Fibroblast of the aortic adventitia (primary cell): ENCODE results near the gene MAPK8IP3. TPM values are rescaled to one million over a fixed set of nuclear protein-coding genes. Genes with fewer than 3 reads are reported as not detected.

Experiments
- DNase-seq: peaks from one replicate; pipeline ENCODE4 v3.0.0-alpha.2; 2010; ENCODE audit warnings: low read depth
- H3K4me3 ChIP-seq: 2 replicates; pipeline ENCODE4 v1.5.1; 2011; ENCODE audit warnings: low read depth, mild to moderate bottlenecking, control low read depth, low read length, moderate library complexity
- CTCF ChIP-seq: IDR thresholded peaks from 2 replicates; pipeline ENCODE4 v1.5.1; 2011; ENCODE audit warnings: mild to moderate bottlenecking, low read length, control low read depth, inconsistent platforms; ENCODE audit not compliant: insufficient read depth
- small RNA-seq: library from RNA; depleted of rRNA; stranded (forward); fragments of <200 nt; gene quantifications from one replicate; pipeline ENCODE3, GENCODE V24; 2012
- total RNA-seq: library from RNA; depleted of rRNA; stranded (reverse); fragments of >200 nt; gene quantifications from 2 replicates; pipeline ENCODE4 v1.2.3, GENCODE V29; 2012; ENCODE audit warnings: low replicate concordance

The MAPK8IP3 gene
- total RNA-seq, 1 donor: 27.3 TPM

- no peak for TF ChIP-seq CTCF
- no peak overlapping the region for H3K4me3 ChIP-seq
- DNase-seq: no peak
These were observed 113.6 kb downstream of the MAPK8IP3 start for GRCh38 chr16:1819611-1820010.

Small RNA genes within 50 kb of the gene (small RNA-seq; reads per million reads assigned to genes)
- gene MIR3177: not detected

Other genes starting within 250 kb of the MAPK8IP3 start
- 64.8 and 432 TPM in 2 replicates for gene CLCN7, start 231.2 kb upstream of the MAPK8IP3 start, total RNA-seq
- not detected in 2 replicates for gene PTX4, start 217.3 kb upstream of the MAPK8IP3 start, total RNA-seq
- gene TELO2, start 212.8 kb upstream of the MAPK8IP3 start, total RNA-seq: 23.5 and 29.1 TPM in 2 replicates
- gene TMEM204, start 172.5 kb upstream of the MAPK8IP3 start, total RNA-seq: 5.0 and 22.1 TPM in 2 replicates
- gene IFT140, start 94.1 kb upstream of the MAPK8IP3 start, total RNA-seq: 12.8 and 27.8 TPM in 2 replicates
- gene CRAMP1, start 93.8 kb upstream of the MAPK8IP3 start, total RNA-seq: 9.9 and 12.1 TPM in 2 replicates
- 8.9 and 45.9 TPM in 2 replicates for gene JPT2, start 27.9 kb upstream of the MAPK8IP3 start, total RNA-seq
- gene NME3, start 65.3 kb downstream of the MAPK8IP3 start, total RNA-seq: 27.1 and 30.3 TPM in 2 replicates
- gene EME2, start 66.6 kb downstream of the MAPK8IP3 start, total RNA-seq: 8.4 and 13.5 TPM in 2 replicates
- gene MRPS34, start 66.9 kb downstream of the MAPK8IP3 start, total RNA-seq: 50.9 and 59.8 TPM in 2 replicates
- 21.6 and 34.8 TPM in 2 replicates for gene SPSB3, start 76.4 kb downstream of the MAPK8IP3 start, total RNA-seq
- 21.8 and 44.6 TPM in 2 replicates for gene NUBP2, start 76.8 kb downstream of the MAPK8IP3 start, total RNA-seq
- 0.16 and 0.27 TPM in 2 replicates for gene IGFALS, start 87.5 kb downstream of the MAPK8IP3 start, total RNA-seq
- 12.1 and 21.9 TPM in 2 replicates for gene HAGH, start 120.6 kb downstream of the MAPK8IP3 start, total RNA-seq
- 36.7 and 204 TPM in 2 replicates for gene FAHD1, start 121.0 kb downstream of the MAPK8IP3 start, total RNA-seq
- gene MEIOB, start 166.0 kb downstream of the MAPK8IP3 start, total RNA-seq: 0.09 TPM in 1 of 2 replicates, not detected in the other
- not detected in 2 replicates for gene HS3ST6, start 212.2 kb downstream of the MAPK8IP3 start, total RNA-seq
- 6.4 and 14.3 TPM in 2 replicates for gene MSRB1, start 237.0 kb downstream of the MAPK8IP3 start, total RNA-seq
- gene RPL3L, start 248.5 kb downstream of the MAPK8IP3 start, total RNA-seq: not detected in 2 replicates